RWPE2 (cell line): ENCODE results near the gene CALHM1.

Source experiments
- ATAC-seq: fragments of 200-7000 bp; cut with Tn5 transposase; 3 replicates; pipeline ENCODE4 v1.9.1; 2021; ENCODE audit warnings: low read depth
- DNase-seq: peaks from one replicate; pipeline ENCODE4 v3.0.0-alpha.2; 2020; ENCODE audit warnings: low spot score
- H3K27ac ChIP-seq: fragments of 450-650 bp; 2 replicates; pipeline ENCODE4 v1.5.1; 2017; ENCODE audit warnings: mild to moderate bottlenecking; ENCODE audit not compliant: poor library complexity, severe bottlenecking
- H3K27me3 ChIP-seq: fragments of 250-450 bp; sonication (Bioruptor Pico); 2 replicates; pipeline ENCODE4 v1.5.1; 2021; ENCODE audit warnings: mild to moderate bottlenecking, moderate library complexity; ENCODE audit not compliant: insufficient read depth, poor library complexity, severe bottlenecking
- H3K36me3 ChIP-seq: fragments of 250-450 bp; sonication (Bioruptor Pico); 2 replicates; pipeline ENCODE4 v1.5.1; 2020; ENCODE audit warnings: low read depth, mild to moderate bottlenecking, moderate library complexity
- H3K4me1 ChIP-seq: fragments of 250-450 bp; sonication (Bioruptor Pico); 2 replicates; pipeline ENCODE4 v1.5.1; 2021; ENCODE audit warnings: mild to moderate bottlenecking, moderate library complexity; ENCODE audit not compliant: insufficient read depth, poor library complexity, severe bottlenecking
- H3K4me3 ChIP-seq: fragments of 250-450 bp; sonication (Bioruptor Pico); 2 replicates; pipeline ENCODE4 v1.5.1; 2021; ENCODE audit warnings: mild to moderate bottlenecking, moderate library complexity; ENCODE audit not compliant: severe bottlenecking
- H3K9me3 ChIP-seq: fragments of 250-450 bp; sonication (Bioruptor Pico); 2 replicates; pipeline ENCODE4 v1.5.1; 2021; ENCODE audit warnings: mild to moderate bottlenecking, moderate library complexity; ENCODE audit not compliant: severe bottlenecking
- CTCF ChIP-seq: fragments of 450-650 bp; IDR thresholded peaks from one replicate; pipeline ENCODE4 v1.5.1; 2017; ENCODE audit warnings: mild to moderate bottlenecking, moderate library complexity; ENCODE audit not compliant: poor library complexity, severe bottlenecking

The CALHM1 gene

GRCh38 chr10:103450201-103450695 is 8.5 kb downstream of the CALHM1 start:
- TF ChIP-seq CTCF = no peak
- Histone ChIP-seq H3K27me3 (no peaks in the 10 kb centered on the region), H3K9me3 (no peaks in the 10 kb centered on the region), H3K27ac (peak overlapping the region; percentile 37), H3K36me3 (peaks cover 14% of the 10 kb centered on the region), H3K4me3 (no peak overlapping the region), H3K4me1 (peaks cover 8% of the 10 kb centered on the region)
- ATAC-seq (no peak), DNase-seq (no peak)

GRCh38 chr10:103449208-103450144 is 9.2 kb downstream of the CALHM1 start:
- DNase-seq = no peak
- H3K4me1 ChIP-seq = peaks cover 8% of the 10 kb centered on the region
- ATAC-seq = no peak
- no peak overlapping the region for H3K27ac ChIP-seq
- H3K27me3 ChIP-seq = no peaks in the 10 kb centered on the region
- no peak overlapping the region for H3K4me3 ChIP-seq
- no peak for TF ChIP-seq CTCF
- H3K36me3 ChIP-seq = peaks cover 22% of the 10 kb centered on the region
- no peaks in the 10 kb centered on the region for H3K9me3 ChIP-seq

GRCh38 chr10:103448746-103449145 is 10.0 kb downstream of the CALHM1 start:
- Histone ChIP-seq H3K4me1 (peaks cover 8% of the 10 kb centered on the region), H3K4me3 (no peak overlapping the region), H3K36me3 (peaks cover 29% of the 10 kb centered on the region), H3K27me3 (no peaks in the 10 kb centered on the region), H3K27ac (no peak overlapping the region), H3K9me3 (no peaks in the 10 kb centered on the region)
- DNase-seq = no peak
- peak; percentile 62 for ATAC-seq
- TF ChIP-seq CTCF = no peak

GRCh38 chr10:103447187-103447586 is 11.5 kb downstream of the CALHM1 start:
- no peak for TF ChIP-seq CTCF
- H3K4me1 ChIP-seq = peaks cover 8% of the 10 kb centered on the region
- H3K27me3 ChIP-seq = no peaks in the 10 kb centered on the region
- H3K9me3 ChIP-seq = no peaks in the 10 kb centered on the region
- DNase-seq (no peak), ATAC-seq (no peak)
- peaks cover 45% of the 10 kb centered on the region for H3K36me3 ChIP-seq
- H3K4me3 ChIP-seq = no peak overlapping the region
- no peak overlapping the region for H3K27ac ChIP-seq
